ENCODE data around the gene NUTF2.
A peak's percentile ranks its signal among the peaks of the same experiment; 100 is the strongest.

The NUTF2 gene

DNA sequence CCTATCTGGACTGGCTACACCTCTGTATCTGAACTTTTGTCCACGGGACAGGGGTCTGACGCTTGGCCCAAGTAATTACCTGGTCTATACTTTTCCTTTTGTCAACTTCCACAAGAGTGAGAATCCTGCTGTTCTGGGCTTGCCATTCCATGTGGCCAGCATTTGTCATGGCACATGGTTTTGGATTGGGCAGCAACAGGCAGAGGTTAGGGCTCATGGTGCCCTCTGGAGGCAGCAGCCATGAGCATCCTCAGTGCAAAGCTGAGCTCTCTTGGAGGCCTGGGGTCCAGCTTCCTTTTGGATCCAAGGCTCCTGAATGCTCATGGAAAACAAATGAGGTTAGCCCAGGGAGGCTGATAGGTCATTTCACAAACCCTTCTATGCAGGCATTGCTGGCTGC is 18.6 kb downstream of the NUTF2 start:
- DNase-seq, result no peak

GRCh38 chr16:67868290-67868689 is 21.6 kb downstream of the NUTF2 start:
- DNase-seq, result no peak

- no peak for DNase-seq
Observed at GRCh38 chr16:67869653-67870052, 22.9 kb downstream of the NUTF2 start.

GRCh38 chr16:67871256-67871655 is 24.5 kb downstream of the NUTF2 start:
- no peak for DNase-seq

DNA sequence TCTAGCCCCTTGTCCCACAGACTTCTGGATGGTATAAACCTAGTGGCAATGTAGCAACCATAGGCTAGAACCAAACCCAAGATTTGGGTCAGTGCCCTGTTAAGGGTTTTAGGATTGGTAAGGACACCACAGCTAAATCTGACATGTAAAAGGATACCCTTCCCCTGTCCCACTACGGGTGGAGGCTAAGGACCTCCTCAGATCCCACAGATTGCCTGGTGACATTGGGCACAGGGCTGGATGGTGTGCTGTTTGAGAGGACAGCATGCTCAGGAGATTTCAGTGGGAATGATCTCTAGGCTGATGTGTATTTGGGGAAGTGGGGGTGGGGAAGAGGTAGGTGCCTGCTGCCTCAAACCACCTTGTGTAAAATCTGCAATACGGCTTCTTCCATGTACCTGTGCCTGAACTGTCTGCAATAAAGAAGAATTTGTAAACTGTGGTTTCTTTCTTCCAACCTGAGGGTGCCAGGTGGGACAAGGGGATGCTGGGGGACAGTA is 25.4 kb downstream of the NUTF2 start:
- DNase-seq, result no peak

GRCh38 chr16:67872631-67873434 is 26.1 kb downstream of the NUTF2 start, which contains the start of gene EDC4:
Gene EDC4 (plus strand): TSS chr16:67873052. CDS start chr16:67873262, 210 bp downstream.
- DNase-seq, result peak; percentile 51

GRCh38 chr16:67873435-67874370 is 27.0 kb downstream of the NUTF2 start:
- no peak for DNase-seq

GRCh38 chr16:67874372-67874771 is 27.6 kb downstream of the NUTF2 start:
- no peak for DNase-seq

DNA sequence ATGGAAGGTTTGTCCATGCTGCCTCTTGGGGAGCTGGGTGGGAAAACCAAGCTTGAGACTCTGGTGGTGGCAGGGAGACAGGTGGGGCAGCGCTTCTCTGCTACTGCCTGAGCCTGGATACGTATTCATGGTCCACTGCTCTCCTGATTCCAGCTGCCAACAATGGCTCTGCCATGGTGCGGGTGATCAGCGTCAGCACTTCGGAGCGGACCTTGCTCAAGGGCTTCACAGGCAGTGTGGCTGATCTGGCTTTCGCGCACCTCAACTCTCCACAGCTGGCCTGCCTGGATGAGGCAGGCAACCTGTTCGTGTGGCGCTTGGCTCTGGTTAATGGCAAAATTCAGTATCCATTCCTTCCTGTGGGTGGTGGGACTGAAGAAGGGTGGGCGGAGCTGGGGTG is 30.3 kb downstream of the NUTF2 start:
- DNase-seq, result no peak

GRCh38 chr16:67878232-67878631 is 31.5 kb downstream of the NUTF2 start:
- no peak for DNase-seq

- DNase-seq, result no peak
Observed at GRCh38 chr16:67878846-67879245, 32.1 kb downstream of the NUTF2 start.

DNA sequence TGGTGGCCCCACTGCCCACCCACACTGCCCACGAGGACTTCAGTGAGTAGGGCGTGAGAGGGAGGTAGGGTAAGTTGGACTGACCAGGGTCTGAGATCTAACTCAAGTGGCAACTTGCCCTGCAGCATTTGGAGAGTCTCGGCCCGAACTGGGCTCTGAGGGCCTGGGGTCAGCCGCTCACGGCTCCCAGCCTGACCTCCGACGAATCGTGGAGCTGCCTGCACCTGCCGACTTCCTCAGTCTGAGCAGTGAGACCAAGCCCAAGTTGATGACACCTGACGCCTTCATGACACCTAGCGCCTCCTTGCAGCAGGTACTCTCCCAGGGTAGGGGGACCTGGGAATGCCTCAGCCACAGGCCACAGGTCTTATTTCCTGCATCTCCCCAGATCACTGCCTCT is 32.7 kb downstream of the NUTF2 start:
- no peak for DNase-seq

GRCh38 chr16:67879936-67880335 is 33.2 kb downstream of the NUTF2 start:
- no peak for DNase-seq

GRCh38 chr16:67880584-67880983 is 33.9 kb downstream of the NUTF2 start:
- DNase-seq, result no peak

DNA sequence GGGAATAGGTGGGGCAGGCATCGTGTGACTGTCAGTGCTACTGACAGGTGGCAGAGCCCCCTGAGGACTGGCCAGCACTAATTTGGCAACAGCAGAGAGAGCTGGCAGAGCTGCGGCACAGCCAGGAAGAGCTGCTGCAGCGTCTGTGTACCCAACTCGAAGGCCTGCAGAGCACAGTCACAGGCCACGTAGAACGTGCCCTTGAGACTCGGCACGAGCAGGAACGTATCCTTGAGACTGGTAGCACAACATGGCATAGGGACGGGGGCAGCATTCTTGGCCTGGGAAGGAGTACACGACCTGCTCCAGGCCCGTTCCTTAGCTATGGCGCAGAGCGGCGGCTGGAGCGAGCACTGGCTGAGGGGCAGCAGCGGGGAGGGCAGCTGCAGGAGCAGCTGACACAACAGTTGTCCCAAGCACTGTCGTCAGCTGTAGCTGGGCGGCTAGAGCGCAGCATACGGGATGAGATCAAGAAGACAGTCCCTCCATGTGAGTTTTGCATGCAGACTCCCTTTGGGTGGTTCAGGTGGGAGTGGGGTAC is 35.0 kb downstream of the NUTF2 start:
- DNase-seq, result no peak

- no peak for DNase-seq
Observed at GRCh38 chr16:67882374-67883145, 35.8 kb downstream of the NUTF2 start.

DNA sequence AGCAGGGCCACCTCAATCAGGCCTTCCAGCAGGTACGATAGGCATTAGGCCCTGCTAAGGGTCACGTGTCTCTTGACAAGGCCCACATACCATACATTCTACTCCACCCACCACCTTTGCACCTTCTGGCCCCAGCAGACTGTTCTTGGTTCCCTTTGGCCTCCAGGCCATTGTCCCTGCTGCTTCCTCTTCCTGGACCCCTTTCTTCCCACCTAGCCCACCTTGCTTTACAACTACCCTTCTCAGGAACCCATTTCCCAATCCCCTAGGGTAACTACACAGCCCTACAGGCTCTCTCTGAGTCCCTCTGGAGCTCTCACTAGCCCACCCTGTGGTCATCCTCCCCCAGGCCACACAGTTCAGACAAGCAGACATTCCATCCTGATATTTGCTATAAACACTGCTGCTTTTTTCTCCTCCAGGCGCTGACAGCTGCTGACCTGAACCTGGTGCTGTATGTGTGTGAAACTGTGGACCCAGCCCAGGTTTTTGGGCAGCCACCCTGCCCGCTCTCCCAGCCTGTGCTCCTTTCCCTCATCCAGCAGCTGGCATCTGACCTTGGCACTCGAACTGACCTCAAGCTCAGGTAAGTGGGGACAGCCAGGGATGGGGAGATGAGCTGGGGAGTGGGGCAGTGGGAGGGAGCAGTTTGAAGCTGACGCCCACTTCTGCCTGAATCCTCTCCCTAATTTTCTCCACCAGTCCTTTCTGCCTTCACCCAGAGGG is 36.6 kb downstream of the NUTF2 start:
- no peak for DNase-seq

DNA sequence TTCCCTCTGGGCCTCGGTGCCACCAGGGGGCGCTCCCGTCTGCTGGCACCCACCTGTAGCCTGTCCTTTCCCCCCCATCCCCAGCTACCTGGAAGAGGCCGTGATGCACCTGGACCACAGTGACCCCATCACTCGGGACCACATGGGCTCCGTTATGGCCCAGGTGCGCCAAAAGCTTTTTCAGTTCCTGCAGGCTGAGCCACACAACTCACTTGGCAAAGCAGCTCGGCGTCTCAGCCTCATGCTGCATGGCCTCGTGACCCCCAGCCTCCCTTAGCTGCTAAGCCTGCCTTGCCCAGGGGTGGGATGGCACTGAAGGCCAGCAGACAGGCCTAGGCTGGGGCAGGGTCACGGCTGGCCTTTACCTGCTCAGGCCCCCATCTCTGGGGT is 37.1 kb downstream of the NUTF2 start:
- peak; percentile 55 for DNase-seq

DNA sequence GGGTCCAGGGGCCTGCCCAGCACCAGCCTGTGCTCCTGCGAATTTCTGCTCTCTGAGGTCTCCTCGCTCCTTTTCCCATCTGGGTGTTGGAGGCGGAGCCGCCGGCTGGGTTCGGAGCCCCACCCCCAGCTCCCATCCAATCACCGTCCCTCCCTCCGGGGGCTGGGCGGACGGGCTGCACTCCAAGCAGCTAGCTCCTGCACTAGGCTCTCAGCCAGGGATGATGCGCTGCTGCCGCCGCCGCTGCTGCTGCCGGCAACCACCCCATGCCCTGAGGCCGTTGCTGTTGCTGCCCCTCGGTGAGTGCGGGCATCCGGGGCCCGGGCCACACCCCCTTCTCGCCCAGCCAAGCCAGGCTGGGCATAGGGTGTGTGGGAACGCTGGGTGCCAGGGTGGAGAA is 38.0 kb downstream of the NUTF2 start, which contains the start of gene NRN1L:
TSS of gene NRN1L (plus strand) at position 202 of the 400 bp plus-strand sequence. CDS start at position 221, 19 bp downstream.
- DNase-seq, result peak; percentile 83

DNA sequence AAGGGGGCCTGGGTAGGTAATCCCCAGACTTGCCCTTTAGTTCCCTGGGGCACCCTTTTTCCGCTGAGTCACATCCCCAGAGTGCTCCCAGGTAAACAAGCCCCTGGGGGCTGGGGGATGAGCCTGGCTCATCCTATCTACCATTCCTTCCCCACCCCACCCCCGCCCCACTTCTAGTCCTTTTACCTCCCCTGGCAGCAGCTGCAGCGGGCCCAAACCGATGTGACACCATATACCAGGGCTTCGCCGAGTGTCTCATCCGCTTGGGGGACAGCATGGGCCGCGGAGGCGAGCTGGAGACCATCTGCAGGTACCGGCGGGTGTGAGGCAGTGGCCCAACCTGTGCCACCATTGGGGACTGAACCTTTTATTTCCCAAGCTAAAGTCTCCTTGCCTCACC is 38.8 kb downstream of the NUTF2 start:
- DNase-seq, result no peak

- no peak for DNase-seq
Observed at GRCh38 chr16:67885976-67886375, 39.2 kb downstream of the NUTF2 start.

- no peak for DNase-seq
Observed at GRCh38 chr16:67886387-67886786, 39.7 kb downstream of the NUTF2 start.

Measured in NCI-H1436 (cell line).